ENCODE measurements around the gene CNGA3. TPM values are rescaled to one million over a fixed set of nuclear protein-coding genes. Genes with fewer than 3 reads are reported as not detected.
A peak's percentile ranks its signal among the peaks of the same experiment; 100 is the strongest.
"Not testable (repeated sequence)": the region's sequence is repeated elsewhere in the genome, so short reads cannot be mapped to it uniquely, and the experiment has no call there.

Gene CNGA3
- not detected for polyA plus RNA-seq

- H3K4me1 Mint-ChIP-seq: peaks cover 6 to 10% (median 7%) of the 10 kb centered on the region in 3 donors
- peaks cover 2 to 9% (median 8%) of the 10 kb centered on the region in 3 donors for H3K9me3 Mint-ChIP-seq
- H3K27ac Mint-ChIP-seq: peak within 1 kb of the TSS in 2 of 3 donors; percentile 10 to 39
- peaks cover 3% of the 10 kb centered on the region for H3K36me3 Mint-ChIP-seq
- H3K4me3 Mint-ChIP-seq: no peak within 1 kb of the TSS
- H3K27me3 Mint-ChIP-seq: peaks cover 70% of the 10 kb centered on the region
Observed at GRCh38 chr2:98346311-98347236, at the start of gene CNGA3. Gene CNGA3, plus strand, starts transcription at chr2:98346456. Its CDS starts 23,520 bp downstream, at chr2:98369976.

GRCh38 chr2:98297817-98298682, 48.2 kb upstream of the CNGA3 start:
- H3K27me3 Mint-ChIP-seq: peaks cover 14% of the 10 kb centered on the region

GRCh38 chr2:98298683-98299164, 47.5 kb upstream of the CNGA3 start:
- H3K27ac Mint-ChIP-seq: no peak overlapping the region
- H3K36me3 Mint-ChIP-seq: no peaks in the 10 kb centered on the region
- no peaks in the 10 kb centered on the region for H3K4me1 Mint-ChIP-seq
- H3K27me3 Mint-ChIP-seq: peaks cover 14% of the 10 kb centered on the region
- H3K4me3 Mint-ChIP-seq: no peak overlapping the region
- H3K9me3 Mint-ChIP-seq: no peaks in the 10 kb centered on the region

More at GRCh38 chr2:98297817-98298682, 48.2 kb upstream of the CNGA3 start:
- Mint-ChIP-seq H3K4me1 (no peaks in the 10 kb centered on the region), H3K9me3 (no peaks in the 10 kb centered on the region), H3K27ac (no peak overlapping the region), H3K4me3 (no peak overlapping the region), H3K36me3 (no peaks in the 10 kb centered on the region)

GRCh38 chr2:98299211-98299905, 46.9 kb upstream of the CNGA3 start:
- Mint-ChIP-seq H3K4me3 (no peak overlapping the region), H3K27ac (peak overlapping the region in 1 of 3 donors; percentile 19), H3K4me1 (no peaks in the 10 kb centered on the region), H3K36me3 (no peaks in the 10 kb centered on the region), H3K9me3 (no peaks in the 10 kb centered on the region), H3K27me3 (peaks cover 14% of the 10 kb centered on the region)

- Mint-ChIP-seq H3K36me3 (no peaks in the 10 kb centered on the region), H3K4me1 (no peaks in the 10 kb centered on the region), H3K4me3 (no peak overlapping the region), H3K9me3 (peaks cover 0 to 2% (median 0%) of the 10 kb centered on the region in 3 donors), H3K27ac (no peak overlapping the region), H3K27me3 (peaks cover 18% of the 10 kb centered on the region)
Observed at GRCh38 chr2:98300141-98300874, 45.9 kb upstream of the CNGA3 start.

GRCh38 chr2:98301469-98301868, 44.8 kb upstream of the CNGA3 start:
- H3K4me1 Mint-ChIP-seq: peaks cover 0 to 4% (median 2%) of the 10 kb centered on the region in 3 donors
- peaks cover 0 to 4% (median 0%) of the 10 kb centered on the region in 3 donors for H3K9me3 Mint-ChIP-seq
- peak overlapping the region in 1 of 3 donors; percentile 75 for H3K27ac Mint-ChIP-seq
- peaks cover 21% of the 10 kb centered on the region for H3K27me3 Mint-ChIP-seq
- H3K4me3 Mint-ChIP-seq: no peak overlapping the region
- no peaks in the 10 kb centered on the region for H3K36me3 Mint-ChIP-seq

GRCh38 chr2:98307131-98307696, 39.0 kb upstream of the CNGA3 start:
- H3K9me3 Mint-ChIP-seq, H3K4me3 Mint-ChIP-seq, H3K36me3 Mint-ChIP-seq, H3K4me1 Mint-ChIP-seq, H3K27ac Mint-ChIP-seq: not testable (repeated sequence)
- H3K27me3 Mint-ChIP-seq: peaks cover 24% of the 10 kb centered on the region

GRCh38 chr2:98308068-98308467, 38.2 kb upstream of the CNGA3 start:
- H3K4me1 Mint-ChIP-seq: peaks cover 0 to 5% (median 2%) of the 10 kb centered on the region in 3 donors
- H3K27ac Mint-ChIP-seq: no peak overlapping the region
- H3K4me3 Mint-ChIP-seq: no peak overlapping the region
- H3K9me3 Mint-ChIP-seq: peaks cover 0 to 4% (median 0%) of the 10 kb centered on the region in 3 donors
- peaks cover 22% of the 10 kb centered on the region for H3K27me3 Mint-ChIP-seq
- H3K36me3 Mint-ChIP-seq: no peaks in the 10 kb centered on the region

GRCh38 chr2:98308532-98308931, 37.7 kb upstream of the CNGA3 start:
- H3K36me3 Mint-ChIP-seq: no peaks in the 10 kb centered on the region
- peaks cover 22% of the 10 kb centered on the region for H3K27me3 Mint-ChIP-seq
- no peak overlapping the region for H3K4me3 Mint-ChIP-seq
- no peak overlapping the region for H3K27ac Mint-ChIP-seq
- H3K9me3 Mint-ChIP-seq: peaks cover 0 to 4% (median 0%) of the 10 kb centered on the region in 3 donors
- peaks cover 0 to 5% (median 2%) of the 10 kb centered on the region in 3 donors for H3K4me1 Mint-ChIP-seq

GRCh38 chr2:98309580-98309979, 36.7 kb upstream of the CNGA3 start:
- H3K4me1 Mint-ChIP-seq: peaks cover 0 to 5% (median 2%) of the 10 kb centered on the region in 3 donors
- H3K4me3 Mint-ChIP-seq: no peak overlapping the region
- no peak overlapping the region for H3K27ac Mint-ChIP-seq
- H3K36me3 Mint-ChIP-seq: no peaks in the 10 kb centered on the region
- peaks cover 0 to 4% (median 0%) of the 10 kb centered on the region in 3 donors for H3K9me3 Mint-ChIP-seq
- peaks cover 20% of the 10 kb centered on the region for H3K27me3 Mint-ChIP-seq

GRCh38 chr2:98310010-98310409, 36.2 kb upstream of the CNGA3 start:
- H3K4me1 Mint-ChIP-seq: peaks cover 0 to 5% (median 2%) of the 10 kb centered on the region in 3 donors
- no peak overlapping the region for H3K27ac Mint-ChIP-seq
- peaks cover 17% of the 10 kb centered on the region for H3K27me3 Mint-ChIP-seq
- H3K4me3 Mint-ChIP-seq: no peak overlapping the region
- H3K9me3 Mint-ChIP-seq: peaks cover 0 to 4% (median 0%) of the 10 kb centered on the region in 3 donors
- peaks cover under 1% of the 10 kb centered on the region for H3K36me3 Mint-ChIP-seq

- Mint-ChIP-seq H3K4me1 (peaks cover 0 to 1% (median 0%) of the 10 kb centered on the region in 3 donors), H3K27me3 (peaks cover 12% of the 10 kb centered on the region), H3K36me3 (peaks cover 1% of the 10 kb centered on the region), H3K4me3 (no peak overlapping the region), H3K9me3 (no peaks in the 10 kb centered on the region), H3K27ac (no peak overlapping the region)
Observed at GRCh38 chr2:98311090-98311489, 35.2 kb upstream of the CNGA3 start.

GRCh38 chr2:98311771-98312545, 34.3 kb upstream of the CNGA3 start:
- Mint-ChIP-seq H3K4me1 (peaks cover 0 to 1% (median 0%) of the 10 kb centered on the region in 3 donors), H3K36me3 (peaks cover 1% of the 10 kb centered on the region), H3K9me3 (peaks cover 0 to 2% (median 0%) of the 10 kb centered on the region in 3 donors), H3K27me3 (peaks cover 12% of the 10 kb centered on the region), H3K27ac (no peak overlapping the region), H3K4me3 (no peak overlapping the region)
